A673 (cell line): ENCODE results near the gene ADGRE2. TPM values are rescaled to one million over a fixed set of nuclear protein-coding genes. Genes with fewer than 3 reads are reported as not detected.
"Not testable (repeated sequence)": the region's sequence is repeated elsewhere in the genome, so short reads cannot be mapped to it uniquely, and the experiment has no call there.

ENCODE experiments used
- BruUV-seq: library from RNA; stranded (reverse); fragments of 400-500 nt; replicated peaks from 2 replicates; lab custom pipeline; 2021; lab: Mats Ljungman, UMichigan
- CTCF ChIA-PET: fragments of 300-600 bp; sonication (Branson Sonifier 250); formaldehyde crosslinking; loops from one replicate; lab custom pipeline; 2022; ENCODE audit warnings: antibody characterized with exemption; lab: Charles Lee
- POLR2A ChIA-PET: fragments of 300-600 bp; sonication (Branson Sonifier 250); formaldehyde crosslinking; loops from one replicate; lab custom pipeline; 2022; ENCODE audit warnings: antibody characterized with exemption; ENCODE audit not compliant: low non-redundant PET; lab: Charles Lee
- DNase-seq: peaks from one replicate; pipeline ENCODE4 v3.0.0-alpha.2; 2015; ENCODE audit warnings: low spot score
- H3K27ac ChIP-seq: fragments of 200-600 bp; sonication (generic); 2 replicates; pipeline ENCODE4 v1.5.1; 2016; ENCODE audit warnings: mixed run types, low read depth, mild to moderate bottlenecking, mixed read lengths, antibody characterized with exemption, low read length; ENCODE audit not compliant: poor library complexity, severe bottlenecking
- H3K27me3 ChIP-seq: fragments of 200-600 bp; sonication (generic); replicated peaks from 2 replicates; pipeline ENCODE4 v1.6.1; 2017; ENCODE audit warnings: mixed run types, low read depth, mild to moderate bottlenecking, mixed read lengths, antibody characterized with exemption, low read length; ENCODE audit not compliant: insufficient read depth, poor library complexity
- H3K36me3 ChIP-seq: fragments of 200-600 bp; sonication (generic); 2 replicates; pipeline ENCODE4 v1.6.1; 2016; ENCODE audit warnings: mixed run types, mild to moderate bottlenecking, mixed read lengths, antibody characterized with exemption, low read length; ENCODE audit not compliant: insufficient read depth, poor library complexity, severe bottlenecking
- H3K4me1 ChIP-seq: fragments of 200-600 bp; sonication (generic); 2 replicates; pipeline ENCODE4 v1.6.1; 2017; ENCODE audit warnings: mixed run types, mild to moderate bottlenecking, mixed read lengths, antibody characterized with exemption, low read length; ENCODE audit not compliant: insufficient read depth, poor library complexity, severe bottlenecking
- H3K4me3 ChIP-seq: fragments of 200-600 bp; sonication (generic); 2 replicates; pipeline ENCODE4 v1.5.1; 2016; ENCODE audit warnings: low read depth, mixed run types, mild to moderate bottlenecking, mixed read lengths, low read length; ENCODE audit not compliant: poor library complexity, severe bottlenecking
- H3K9me3 ChIP-seq: fragments of 200-600 bp; sonication (generic); 2 replicates; pipeline ENCODE4 v1.6.1; 2016; ENCODE audit warnings: mixed run types, low read depth, mild to moderate bottlenecking, mixed read lengths, antibody characterized with exemption, low read length; ENCODE audit not compliant: poor library complexity, severe bottlenecking
- EZH2 ChIP-seq: fragments of 200-600 bp; sonication (generic); IDR thresholded peaks from 2 replicates; pipeline ENCODE4 v1.6.1; 2017; ENCODE audit warnings: borderline replicate concordance, low read depth, mild to moderate bottlenecking, mixed read lengths, antibody characterized with exemption, low read length; ENCODE audit not compliant: poor library complexity, severe bottlenecking
- intact Hi-C: fragments of 100-400 bp; cut with micrococcal nuclease; formaldehyde crosslinking; loops from one replicate; pipeline ENCODE4 v1.10.0; 2022; ENCODE audit not compliant: unreplicated experiment
- total RNA-seq: library from RNA; stranded (reverse); gene quantifications from 2 replicates; pipeline ENCODE4 v1.2.3, GENCODE V29; 2021
- TF ChIP-seq, protein P1 (sequence below): fragments of 300-800, 200-600 bp; sonication (generic); conservative IDR thresholded peaks from 2 replicates; pipeline ENCODE4 v1.5.1; 2017; ENCODE audit warnings: low read depth, mild to moderate bottlenecking, antibody characterized with exemption, low read length, moderate library complexity, mixed read lengths

The ADGRE2 gene
- total RNA-seq, 1 experiment from 2014 or later: 0.19 TPM

GRCh38 chr19:14767466-14767971 is 10.8 kb downstream of the ADGRE2 start:
- Histone ChIP-seq H3K27me3 (no peaks in the 10 kb centered on the region), H3K9me3 (no peaks in the 10 kb centered on the region), H3K36me3 (no peaks in the 10 kb centered on the region), H3K4me1 (no peaks in the 10 kb centered on the region), H3K4me3 (no peak overlapping the region), H3K27ac (no peak overlapping the region)
- TF ChIP-seq EZH2: no peak
- TF ChIP-seq, protein P1, sequence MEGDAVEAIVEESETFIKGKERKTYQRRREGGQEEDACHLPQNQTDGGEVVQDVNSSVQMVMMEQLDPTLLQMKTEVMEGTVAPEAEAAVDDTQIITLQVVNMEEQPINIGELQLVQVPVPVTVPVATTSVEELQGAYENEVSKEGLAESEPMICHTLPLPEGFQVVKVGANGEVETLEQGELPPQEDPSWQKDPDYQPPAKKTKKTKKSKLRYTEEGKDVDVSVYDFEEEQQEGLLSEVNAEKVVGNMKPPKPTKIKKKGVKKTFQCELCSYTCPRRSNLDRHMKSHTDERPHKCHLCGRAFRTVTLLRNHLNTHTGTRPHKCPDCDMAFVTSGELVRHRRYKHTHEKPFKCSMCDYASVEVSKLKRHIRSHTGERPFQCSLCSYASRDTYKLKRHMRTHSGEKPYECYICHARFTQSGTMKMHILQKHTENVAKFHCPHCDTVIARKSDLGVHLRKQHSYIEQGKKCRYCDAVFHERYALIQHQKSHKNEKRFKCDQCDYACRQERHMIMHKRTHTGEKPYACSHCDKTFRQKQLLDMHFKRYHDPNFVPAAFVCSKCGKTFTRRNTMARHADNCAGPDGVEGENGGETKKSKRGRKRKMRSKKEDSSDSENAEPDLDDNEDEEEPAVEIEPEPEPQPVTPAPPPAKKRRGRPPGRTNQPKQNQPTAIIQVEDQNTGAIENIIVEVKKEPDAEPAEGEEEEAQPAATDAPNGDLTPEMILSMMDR: no peak
- POLR2A ChIA-PET: no interaction called here
- no peak for DNase-seq
- BruUV-seq: no TSS peak
- CTCF ChIA-PET: no interaction called here
- intact Hi-C loops: no loop called here

DNA sequence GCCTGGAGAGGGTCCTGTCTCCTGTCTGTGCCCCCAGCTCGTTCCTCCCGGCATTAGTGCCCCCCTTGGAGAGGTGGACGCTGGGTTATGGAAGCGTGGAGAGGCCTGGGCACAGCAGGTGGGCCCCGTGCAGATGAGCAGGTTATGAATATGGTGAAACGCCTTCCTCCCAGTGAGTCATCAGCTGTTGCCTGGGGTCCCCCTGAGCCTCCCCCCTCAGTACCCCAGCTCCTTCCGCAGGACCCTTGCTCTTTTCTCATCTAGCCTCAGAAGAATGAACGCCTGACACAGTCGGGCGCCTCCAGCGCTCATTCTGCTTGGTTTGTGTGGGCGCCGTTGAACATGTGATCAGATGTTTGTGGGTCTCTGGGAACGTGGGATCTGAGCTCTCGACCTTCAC is 12.5 kb downstream of the ADGRE2 start:
- POLR2A ChIA-PET, BruUV-seq, H3K36me3 ChIP-seq, H3K4me3 ChIP-seq, H3K9me3 ChIP-seq, intact Hi-C loops, DNase-seq, H3K27me3 ChIP-seq, H3K27ac ChIP-seq, CTCF ChIA-PET, H3K4me1 ChIP-seq: not testable (repeated sequence)

DNA sequence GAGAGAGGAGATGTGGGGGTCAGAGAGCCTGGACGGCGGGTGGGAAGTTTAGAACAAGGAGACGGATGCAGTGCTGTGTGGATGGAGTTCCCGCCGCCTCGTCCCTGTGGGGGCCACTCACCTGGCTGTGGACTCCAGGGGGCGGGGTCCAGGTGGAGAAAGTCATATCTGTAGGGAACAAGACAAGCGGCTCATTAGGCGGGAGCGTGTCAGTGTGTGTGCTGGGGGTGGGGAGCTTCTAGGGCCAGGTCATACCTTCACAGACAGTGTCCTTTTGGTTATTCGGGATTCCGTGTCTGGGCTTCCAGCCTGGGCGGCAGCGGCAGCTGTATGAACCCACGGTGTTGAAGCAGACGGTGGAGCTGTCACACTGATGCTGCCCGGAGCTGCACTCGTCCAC is 13.0 kb downstream of the ADGRE2 start:
- DNase-seq, H3K4me3 ChIP-seq, CTCF ChIA-PET, intact Hi-C loops, H3K4me1 ChIP-seq, H3K9me3 ChIP-seq, H3K36me3 ChIP-seq, H3K27me3 ChIP-seq, BruUV-seq, H3K27ac ChIP-seq, POLR2A ChIA-PET: not testable (repeated sequence)

- no peak overlapping the region for H3K27ac ChIP-seq
- ChIA-PET POLR2A (no interaction called here), CTCF (no interaction called here)
- no peak for DNase-seq
- no TSS peak for BruUV-seq
- intact Hi-C loops: no loop called here
- H3K9me3 ChIP-seq: no peaks in the 10 kb centered on the region
- TF ChIP-seq EZH2: no peak
- TF ChIP-seq, protein P1: no peak
- no peaks in the 10 kb centered on the region for H3K27me3 ChIP-seq
- no peaks in the 10 kb centered on the region for H3K36me3 ChIP-seq
- no peak overlapping the region for H3K4me3 ChIP-seq
- H3K4me1 ChIP-seq: no peaks in the 10 kb centered on the region
These were observed 14.0 kb downstream of the ADGRE2 start for GRCh38 chr19:14764401-14764800.
